GM19324 (cell line): ENCODE measurements around the gene FKBP1B.
"Not testable (repeated sequence)": the region's sequence is repeated elsewhere in the genome, so short reads cannot be mapped to it uniquely, and the experiment has no call there.

Experiments
- ATAC-seq: cut with Tn5 transposase; IDR thresholded peaks from one replicate; pipeline ENCODE4 v1.9.1; 2021; ENCODE audit warnings: mild to moderate bottlenecking, moderate library complexity; ENCODE audit not compliant: unreplicated experiment, low FRiP score

Gene FKBP1B

GRCh38 chr2:24095171-24095677 is 45.7 kb downstream of the FKBP1B start:
- ATAC-seq: not testable (repeated sequence)

- not testable (repeated sequence) for ATAC-seq
These were observed 51.2 kb downstream of the FKBP1B start for GRCh38 chr2:24100732-24101131.

GRCh38 chr2:24101992-24102391 is 52.5 kb downstream of the FKBP1B start:
- ATAC-seq: no peak

GRCh38 chr2:24102677-24103076 is 53.1 kb downstream of the FKBP1B start:
- no peak for ATAC-seq

- ATAC-seq: no peak
These were observed 54.6 kb downstream of the FKBP1B start for GRCh38 chr2:24104110-24104650.

GRCh38 chr2:24104906-24105305 is 55.4 kb downstream of the FKBP1B start:
- ATAC-seq: no peak

GRCh38 chr2:24105816-24106215 is 56.3 kb downstream of the FKBP1B start:
- no peak for ATAC-seq

GRCh38 chr2:24106786-24107185 is 57.2 kb downstream of the FKBP1B start:
- no peak for ATAC-seq

- no peak for ATAC-seq
These were observed 57.8 kb downstream of the FKBP1B start for GRCh38 chr2:24107336-24107735.

- ATAC-seq: not testable (repeated sequence)
These were observed 59.9 kb downstream of the FKBP1B start for GRCh38 chr2:24109431-24109830.

- ATAC-seq: no peak
These were observed 61.2 kb downstream of the FKBP1B start for GRCh38 chr2:24110660-24111303.

- no peak for ATAC-seq
These were observed 61.9 kb downstream of the FKBP1B start for GRCh38 chr2:24111407-24111901.
